Neural crest cell (in vitro differentiated cells): ENCODE data around the gene ADK. TPM values are rescaled to one million over a fixed set of nuclear protein-coding genes. Genes with fewer than 3 reads are reported as not detected.

Experiments
- DNase-seq: peaks from one replicate; pipeline ENCODE4 v3.0.0; 2021; ENCODE audit warnings: low read depth, mixed read lengths, low spot score
- H3K27ac Mint-ChIP-seq: one replicate; pipeline ENCODE4 v1.8.0; 2021; ENCODE audit warnings: mild to moderate bottlenecking, mixed read lengths; ENCODE audit not compliant: unreplicated experiment
- H3K27me3 Mint-ChIP-seq: 2 replicates; pipeline ENCODE4 v1.8.0; 2021; ENCODE audit warnings: low read depth, mild to moderate bottlenecking, mixed read lengths
- H3K36me3 Mint-ChIP-seq: 2 replicates; pipeline ENCODE4 v1.8.0; 2021; ENCODE audit warnings: low read depth, mild to moderate bottlenecking, mixed read lengths
- H3K4me1 Mint-ChIP-seq: 2 replicates; pipeline ENCODE4 v1.8.0; 2021; ENCODE audit warnings: mixed read lengths
- H3K4me3 Mint-ChIP-seq: one replicate; pipeline ENCODE4 v1.8.0; 2021; ENCODE audit warnings: mild to moderate bottlenecking, mixed read lengths
- H3K9me3 Mint-ChIP-seq: 2 replicates; pipeline ENCODE4 v1.8.0; 2021; ENCODE audit warnings: mixed read lengths
- total RNA-seq: library from RNA; stranded (reverse); gene quantifications from 2 replicates; pipeline ENCODE4 v1.2.1, GENCODE V29; 2021
- TF ChIP-seq, protein P1 (sequence below): fragments of 200-600 bp; sonication (generic); conservative IDR thresholded peaks from 2 replicates; pipeline ENCODE4 v1.5.0; 2021; ENCODE audit warnings: antibody characterized with exemption, mild to moderate bottlenecking

ADK gene
- total RNA-seq, 1 donor from 2014 or later: 35.6 TPM

DNA sequence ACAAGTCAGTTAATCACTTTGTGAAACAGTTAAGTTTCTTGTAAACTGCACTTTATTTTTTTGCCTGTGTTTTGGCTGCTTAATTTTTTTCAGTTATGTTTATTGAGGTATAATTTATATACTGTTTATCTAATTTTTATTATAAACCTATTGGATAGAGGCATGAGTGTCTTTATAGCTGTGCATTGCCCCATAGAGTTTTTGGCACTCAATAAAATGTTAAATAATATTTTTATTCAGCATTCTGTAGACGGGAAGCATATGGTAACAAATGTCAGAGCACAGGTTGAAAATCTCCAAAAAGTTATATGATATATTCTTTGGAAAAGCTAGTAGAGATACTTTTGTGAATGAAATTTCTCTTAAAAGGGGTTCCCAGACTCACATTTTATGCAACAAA, 431.5 kb downstream of the ADK start:
- TF ChIP-seq, protein P1, sequence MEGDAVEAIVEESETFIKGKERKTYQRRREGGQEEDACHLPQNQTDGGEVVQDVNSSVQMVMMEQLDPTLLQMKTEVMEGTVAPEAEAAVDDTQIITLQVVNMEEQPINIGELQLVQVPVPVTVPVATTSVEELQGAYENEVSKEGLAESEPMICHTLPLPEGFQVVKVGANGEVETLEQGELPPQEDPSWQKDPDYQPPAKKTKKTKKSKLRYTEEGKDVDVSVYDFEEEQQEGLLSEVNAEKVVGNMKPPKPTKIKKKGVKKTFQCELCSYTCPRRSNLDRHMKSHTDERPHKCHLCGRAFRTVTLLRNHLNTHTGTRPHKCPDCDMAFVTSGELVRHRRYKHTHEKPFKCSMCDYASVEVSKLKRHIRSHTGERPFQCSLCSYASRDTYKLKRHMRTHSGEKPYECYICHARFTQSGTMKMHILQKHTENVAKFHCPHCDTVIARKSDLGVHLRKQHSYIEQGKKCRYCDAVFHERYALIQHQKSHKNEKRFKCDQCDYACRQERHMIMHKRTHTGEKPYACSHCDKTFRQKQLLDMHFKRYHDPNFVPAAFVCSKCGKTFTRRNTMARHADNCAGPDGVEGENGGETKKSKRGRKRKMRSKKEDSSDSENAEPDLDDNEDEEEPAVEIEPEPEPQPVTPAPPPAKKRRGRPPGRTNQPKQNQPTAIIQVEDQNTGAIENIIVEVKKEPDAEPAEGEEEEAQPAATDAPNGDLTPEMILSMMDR: no peak
- Mint-ChIP-seq H3K4me3 (no peak overlapping the region), H3K4me1 (peaks cover 23% of the 10 kb centered on the region), H3K27me3 (no peaks in the 10 kb centered on the region), H3K9me3 (peaks cover 7% of the 10 kb centered on the region), H3K27ac (no peak overlapping the region), H3K36me3 (peaks cover 8% of the 10 kb centered on the region)
- no peak for DNase-seq

DNA sequence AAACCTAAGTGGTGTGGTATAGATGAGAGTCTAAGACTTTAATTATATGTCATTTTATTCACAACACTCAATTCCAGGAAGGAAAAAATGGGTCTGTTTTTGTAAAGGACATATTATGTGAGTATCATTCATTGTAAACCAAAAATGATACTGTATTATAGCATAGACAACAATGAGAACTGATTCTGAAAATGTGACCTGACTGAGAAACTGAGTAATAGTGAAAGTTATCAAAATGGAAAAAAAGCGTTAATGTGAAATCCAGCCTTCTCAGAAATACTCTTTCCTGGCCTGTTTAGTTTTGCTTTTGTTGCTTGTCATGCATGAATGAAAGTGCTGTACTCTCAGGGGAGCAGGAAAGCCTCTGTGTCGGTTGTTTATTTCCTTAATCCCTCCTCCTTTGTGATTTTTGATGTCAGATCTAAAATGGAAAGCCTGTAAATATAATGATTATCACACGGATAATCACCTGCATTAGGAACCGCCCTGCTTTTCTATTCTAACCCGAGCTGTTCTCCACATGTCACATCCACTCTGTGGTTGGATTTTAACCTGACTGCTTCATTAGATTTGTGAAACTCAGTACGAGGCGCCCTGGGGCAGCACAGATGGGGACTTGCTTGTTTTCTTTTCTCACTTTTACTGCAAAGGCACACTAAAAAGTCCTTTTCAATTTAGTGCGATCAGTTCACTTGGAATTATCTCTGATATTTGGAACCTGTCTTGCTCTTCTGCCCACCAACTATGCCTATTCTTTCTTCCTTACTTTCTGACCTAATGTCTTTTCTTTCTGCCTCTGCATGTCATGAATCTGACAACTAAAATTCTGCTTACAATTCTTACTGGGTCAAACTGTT, 434.4 kb downstream of the ADK start:
- TF ChIP-seq, protein P1: no peak
- H3K4me1 Mint-ChIP-seq: peaks cover 49% of the 10 kb centered on the region
- H3K4me3 Mint-ChIP-seq: peak overlapping the region; percentile 5
- no peaks in the 10 kb centered on the region for H3K27me3 Mint-ChIP-seq
- H3K9me3 Mint-ChIP-seq: peaks cover 7% of the 10 kb centered on the region
- peaks cover 7% of the 10 kb centered on the region for H3K36me3 Mint-ChIP-seq
- H3K27ac Mint-ChIP-seq: peak overlapping the region; percentile 32
- no peak for DNase-seq

DNA sequence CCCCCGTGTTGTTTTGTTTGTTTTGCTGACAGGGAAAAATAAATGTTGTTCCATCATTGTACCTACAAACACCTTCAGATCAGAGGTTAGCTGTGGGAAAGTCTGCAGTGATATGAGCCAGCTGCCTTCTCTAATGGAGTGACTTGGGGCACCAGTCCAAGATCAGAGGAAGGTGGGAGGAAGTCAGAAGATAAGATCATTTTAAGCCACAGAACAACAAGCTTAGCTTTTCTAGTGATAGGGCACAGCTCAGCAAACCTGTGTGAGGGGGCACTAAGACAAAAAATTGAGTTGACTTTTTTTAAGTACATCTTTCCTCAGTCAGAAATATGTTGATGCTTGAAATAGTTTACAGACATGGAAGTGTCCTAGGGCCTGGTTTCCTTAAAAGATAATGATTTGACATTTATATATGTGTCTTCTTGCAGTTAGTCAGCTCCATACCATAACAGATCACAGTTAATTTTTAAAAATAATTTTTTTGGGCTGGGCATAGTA, 435.1 kb downstream of the ADK start:
- Mint-ChIP-seq H3K27ac (peak overlapping the region; percentile 32), H3K4me3 (no peak overlapping the region), H3K27me3 (no peaks in the 10 kb centered on the region), H3K9me3 (peaks cover 4% of the 10 kb centered on the region), H3K4me1 (peaks cover 53% of the 10 kb centered on the region), H3K36me3 (peaks cover 4% of the 10 kb centered on the region)
- no peak for DNase-seq
- TF ChIP-seq, protein P1: no peak

DNA sequence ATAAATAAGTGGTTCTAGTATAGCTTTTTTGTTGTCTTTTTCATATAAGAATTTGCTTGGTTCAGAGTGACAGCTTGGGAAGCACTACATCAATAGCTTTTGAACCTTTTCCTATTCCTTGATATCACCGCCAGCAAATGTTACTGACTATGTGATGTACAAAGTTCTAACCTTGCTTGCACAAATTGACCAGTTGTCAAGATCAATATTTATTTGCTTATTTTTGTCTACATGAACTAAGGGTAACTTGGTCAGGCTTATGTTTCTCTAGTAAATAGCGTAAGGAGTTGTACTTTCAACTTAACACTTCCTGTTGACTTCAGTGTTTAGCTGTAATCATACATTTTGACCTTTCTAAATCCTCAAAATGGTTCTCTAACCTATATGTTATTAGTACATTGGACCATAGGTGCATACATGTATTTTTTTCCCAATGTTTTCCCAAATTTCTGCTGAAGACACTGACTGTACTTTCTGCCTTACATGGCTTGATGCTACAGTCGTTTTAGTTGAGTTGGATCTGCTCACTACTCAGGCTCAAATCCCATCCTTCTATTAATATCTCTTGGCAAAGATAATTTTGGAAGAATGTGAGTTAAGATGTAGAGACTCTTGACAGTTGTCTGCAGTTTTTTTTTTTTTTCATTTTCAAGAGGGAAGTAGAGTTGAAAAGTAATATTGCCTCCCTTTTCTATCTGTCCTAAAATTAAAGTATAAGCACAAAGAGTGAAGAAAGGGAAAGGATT, 436.3 kb downstream of the ADK start:
- Mint-ChIP-seq H3K27me3 (no peaks in the 10 kb centered on the region), H3K9me3 (no peaks in the 10 kb centered on the region), H3K4me1 (peaks cover 55% of the 10 kb centered on the region), H3K36me3 (no peaks in the 10 kb centered on the region), H3K27ac (no peak overlapping the region), H3K4me3 (no peak overlapping the region)
- no peak for DNase-seq
- TF ChIP-seq, protein P1: no peak

DNA sequence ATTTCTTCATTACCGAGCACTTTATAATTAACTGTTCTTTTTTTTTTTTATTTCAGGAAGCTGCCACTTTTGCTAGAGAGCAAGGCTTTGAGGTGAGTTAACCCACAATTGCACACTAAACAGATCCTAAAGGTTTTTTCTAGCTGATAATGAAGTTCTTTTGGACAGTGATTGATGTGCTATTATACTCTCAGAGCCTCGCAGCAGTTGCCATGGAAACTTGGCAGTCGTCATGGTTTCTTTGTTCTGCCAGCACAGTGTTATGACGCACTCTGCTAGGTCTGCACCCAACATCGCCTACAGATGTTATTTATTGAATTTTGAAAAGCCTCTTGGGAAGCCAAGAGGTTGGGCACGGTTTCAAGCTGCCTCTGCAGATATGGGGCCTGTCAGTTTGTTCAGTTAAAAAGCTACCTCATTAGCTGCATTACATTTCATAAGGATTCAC, 438.2 kb downstream of the ADK start:
- Mint-ChIP-seq H3K27ac (peak overlapping the region; percentile 85), H3K4me3 (peak overlapping the region; percentile 61), H3K4me1 (peaks cover 55% of the 10 kb centered on the region), H3K27me3 (no peaks in the 10 kb centered on the region), H3K36me3 (no peaks in the 10 kb centered on the region), H3K9me3 (no peaks in the 10 kb centered on the region)
- DNase-seq: peak; percentile 61
- TF ChIP-seq, protein P1: no peak
